LHCN-M2 (cell line): ENCODE data around the gene ZFYVE1. TPM values are rescaled to one million over a fixed set of nuclear protein-coding genes. Genes with fewer than 3 reads are reported as not detected.
"Not testable (repeated sequence)": the region's sequence is repeated elsewhere in the genome, so short reads cannot be mapped to it uniquely, and the experiment has no call there.

Experiments used
- DNase-seq: peaks from one replicate; pipeline ENCODE4 v3.0.0-alpha.2; 2012; ENCODE audit warnings: low read depth
- total RNA-seq: library from RNA; depleted of rRNA; stranded (reverse); fragments of >200 nt; gene quantifications from 2 replicates; pipeline ENCODE4 v1.2.3, GENCODE V29; 2014

Gene ZFYVE1
- total RNA-seq, 1 experiment from 2014 or later = 16.3 TPM

DNA sequence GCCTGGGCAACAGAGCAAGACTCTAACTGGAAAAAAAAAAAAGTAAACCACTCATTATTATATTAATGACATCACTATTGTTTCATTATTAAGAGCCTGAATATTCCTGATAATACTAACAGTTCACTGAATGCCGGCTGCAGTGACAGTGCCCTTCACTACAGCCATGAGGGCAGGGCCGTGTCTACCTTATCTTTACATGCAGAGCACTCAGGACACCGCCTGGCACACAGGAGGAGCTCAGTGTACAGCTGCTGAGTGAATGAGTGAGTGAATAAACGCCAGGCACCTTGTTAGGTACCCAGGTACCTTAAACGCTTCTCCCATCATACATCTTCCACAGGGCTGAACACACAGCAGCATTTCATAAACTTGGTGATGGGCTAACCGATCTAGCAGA, 23.2 kb downstream of the ZFYVE1 start:
- DNase-seq = no peak

DNA sequence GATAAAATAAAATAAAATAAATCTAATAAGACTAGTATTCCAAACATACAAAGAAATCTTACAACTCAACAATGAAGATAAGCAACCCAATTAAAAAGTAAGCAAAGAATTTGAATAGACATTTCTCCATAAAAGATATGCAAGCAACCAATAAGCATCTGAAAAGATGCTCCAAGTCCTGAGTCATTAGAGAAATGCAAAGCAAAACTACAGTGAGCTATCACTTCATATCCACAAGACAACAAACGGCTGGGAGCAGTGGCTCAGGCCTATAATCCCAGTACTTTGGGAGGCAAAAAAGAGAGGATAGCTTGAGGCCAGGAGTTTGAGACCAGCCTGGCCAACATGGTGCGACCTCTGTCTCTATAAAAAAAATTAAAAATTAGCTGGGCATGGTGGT, 26.8 kb downstream of the ZFYVE1 start:
- DNase-seq = no peak

DNA sequence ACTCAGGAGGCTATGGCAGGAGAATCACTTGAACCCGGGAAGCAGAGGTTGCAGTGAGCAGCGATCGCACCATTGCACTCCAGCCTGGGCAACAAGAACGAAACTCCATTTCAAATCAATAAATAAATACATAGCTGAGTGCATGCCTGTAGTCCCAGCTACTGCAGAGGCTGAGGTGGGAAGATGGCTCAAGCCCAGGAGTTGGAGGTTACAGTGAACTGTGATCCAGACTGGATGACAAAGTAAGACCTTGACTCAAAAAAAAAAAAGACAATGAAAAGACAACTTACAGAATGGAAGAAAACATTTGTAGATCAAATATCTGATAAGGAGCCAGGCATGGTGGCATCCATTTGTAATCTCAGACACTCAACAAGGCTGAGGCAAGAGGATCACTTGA, 27.6 kb downstream of the ZFYVE1 start:
- DNase-seq = no peak

DNA sequence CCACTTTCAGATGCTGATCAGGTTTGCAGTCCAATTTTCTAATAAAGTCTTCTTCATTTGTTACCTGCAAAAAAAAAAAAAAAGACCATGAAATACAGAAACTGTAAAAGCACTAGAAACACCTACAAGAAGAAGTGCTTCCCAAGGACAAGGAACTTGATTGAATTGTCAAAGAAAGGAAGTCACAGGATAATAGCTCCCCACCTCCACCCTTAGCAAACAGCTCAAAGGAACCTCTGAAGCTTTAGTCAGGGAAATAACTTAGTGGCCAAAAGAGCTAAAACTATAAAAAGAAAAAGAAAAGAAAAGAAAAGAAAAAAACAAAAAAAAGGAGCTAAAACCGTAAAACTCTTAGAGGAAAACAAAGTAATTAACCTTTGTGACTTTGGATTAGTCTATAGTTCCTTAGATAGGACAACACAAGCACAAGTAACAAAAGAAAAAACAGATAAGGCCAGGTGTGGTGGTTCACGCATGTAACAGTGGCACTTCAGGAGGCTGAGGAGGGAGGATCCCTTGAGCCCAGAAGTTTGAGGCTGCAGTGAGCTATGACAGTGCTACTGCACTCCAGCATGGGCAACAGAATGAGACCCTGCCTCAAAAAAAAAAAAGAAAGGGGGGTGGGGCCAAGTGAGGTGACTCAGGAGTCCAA, 28.5 kb downstream of the ZFYVE1 start:
- no peak for DNase-seq

DNA sequence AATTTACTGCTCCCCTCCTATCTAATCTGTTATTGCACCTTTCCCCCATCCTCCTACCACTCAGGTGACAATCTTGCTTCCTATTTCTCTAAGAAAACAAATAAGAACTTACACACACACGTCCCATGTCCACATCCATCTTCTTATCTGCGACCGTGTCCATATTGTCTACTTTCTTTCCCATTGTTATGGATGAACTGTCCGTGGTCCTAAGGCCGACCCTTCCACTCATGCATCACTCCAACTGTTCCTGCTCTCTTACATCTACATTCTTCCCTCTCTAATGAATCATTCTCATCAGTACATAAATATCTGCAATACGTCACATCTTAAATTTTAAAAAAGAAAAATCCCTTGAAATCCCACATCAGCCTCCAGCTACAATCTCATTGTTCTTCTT, 30.0 kb downstream of the ZFYVE1 start:
- DNase-seq = no peak

DNA sequence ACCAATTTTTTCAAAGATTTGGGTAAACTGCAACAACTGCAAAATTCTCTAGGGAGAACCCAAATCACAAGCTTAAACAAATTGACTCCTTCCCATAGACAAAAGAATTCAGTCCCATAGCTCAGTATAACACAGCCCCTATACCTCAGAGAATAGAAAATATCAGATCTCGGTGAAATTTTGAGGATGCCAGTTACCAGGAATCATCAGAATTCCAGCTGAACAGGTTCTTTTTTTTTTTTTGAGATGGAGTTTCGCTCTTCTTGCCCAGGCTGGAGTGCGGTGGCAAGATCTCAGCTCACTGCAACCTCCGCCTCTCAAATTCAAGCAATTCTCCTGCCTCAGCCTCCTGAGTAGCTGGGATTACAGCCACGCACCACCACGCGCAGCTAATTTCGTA, 36.7 kb downstream of the ZFYVE1 start:
- DNase-seq = no peak

DNA sequence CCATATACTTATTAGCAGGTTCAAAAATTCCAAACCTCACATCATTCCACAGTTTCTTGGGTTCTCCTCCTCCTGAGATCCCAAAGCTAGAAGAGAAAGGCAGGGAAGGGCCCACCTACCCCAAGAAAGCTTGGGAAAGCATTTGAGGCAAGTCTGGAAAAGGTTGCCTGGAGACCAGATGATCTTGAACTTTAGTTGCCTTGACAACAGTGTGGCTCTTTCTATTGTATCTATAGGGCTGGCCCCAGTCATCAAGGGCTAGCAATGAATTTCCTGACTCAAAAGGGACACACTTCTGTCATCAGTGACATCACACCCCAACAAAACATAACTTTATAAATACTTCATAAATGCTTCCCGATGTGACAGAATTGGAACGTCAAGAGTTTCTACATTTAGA, 40.0 kb downstream of the ZFYVE1 start:
- no peak for DNase-seq

DNA sequence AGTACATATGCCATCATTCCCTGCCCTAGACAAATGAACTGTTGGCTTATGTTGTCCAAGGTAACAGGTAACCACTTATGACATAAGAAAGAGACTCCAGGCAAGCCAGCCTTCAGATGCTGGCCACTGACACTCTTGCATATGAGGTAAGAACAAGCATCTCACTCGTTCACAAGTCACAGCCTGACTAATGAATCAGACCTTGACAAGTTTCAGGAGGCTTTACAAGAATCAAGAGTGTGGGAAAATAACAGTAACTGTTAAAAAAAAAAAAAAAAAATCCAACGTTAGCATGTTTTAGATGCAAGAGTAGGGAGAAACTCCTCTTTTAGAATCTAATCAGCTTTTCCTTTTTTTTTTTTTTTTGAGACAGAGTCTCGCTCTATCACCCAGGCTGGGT, 40.7 kb downstream of the ZFYVE1 start:
- no peak for DNase-seq

DNA sequence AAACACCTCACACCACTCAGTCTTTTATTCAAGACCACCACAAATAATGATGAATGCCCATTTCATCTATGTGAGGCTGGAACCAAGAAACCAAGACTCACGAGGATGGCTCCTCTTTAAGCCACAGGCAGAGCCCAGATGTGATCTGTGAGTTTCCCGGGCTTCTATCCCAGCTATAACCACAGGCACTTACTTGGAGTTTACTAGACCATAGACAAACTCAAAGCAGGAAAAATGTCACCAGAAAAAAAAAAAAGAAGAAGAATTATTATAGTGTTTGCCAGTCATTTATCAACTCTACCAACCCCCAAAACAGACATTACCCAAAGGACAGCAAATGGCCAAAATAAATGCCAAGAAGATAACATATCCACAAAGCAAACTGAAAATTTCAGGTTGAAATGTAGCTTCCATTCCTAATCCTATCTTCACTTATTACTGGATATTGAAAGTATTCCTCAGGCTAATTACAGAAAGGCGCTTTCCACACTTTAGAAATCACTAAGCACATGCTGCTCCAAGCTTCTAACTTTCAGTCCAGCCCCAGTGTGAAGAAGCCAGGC, 44.7 kb downstream of the ZFYVE1 start:
- no peak for DNase-seq

DNA sequence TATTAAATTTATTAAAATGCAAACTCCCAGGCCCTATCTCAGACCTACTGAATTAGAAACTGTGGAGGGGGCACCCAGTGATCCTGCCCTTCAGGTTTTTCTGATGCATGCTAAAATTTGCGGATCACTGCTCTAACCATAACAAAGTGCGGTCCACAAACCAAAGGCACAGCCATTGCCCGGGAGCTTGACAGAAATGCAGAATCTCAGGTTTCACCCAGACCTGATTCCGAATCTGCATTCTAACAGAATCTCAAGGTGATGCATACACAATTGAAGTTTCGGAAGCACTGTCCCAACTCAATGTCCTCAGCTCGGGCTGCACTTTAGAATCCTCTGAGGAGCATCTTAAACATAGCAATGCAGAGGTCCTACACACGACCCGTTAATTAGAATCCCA, 46.0 kb downstream of the ZFYVE1 start:
- DNase-seq = no peak

DNA sequence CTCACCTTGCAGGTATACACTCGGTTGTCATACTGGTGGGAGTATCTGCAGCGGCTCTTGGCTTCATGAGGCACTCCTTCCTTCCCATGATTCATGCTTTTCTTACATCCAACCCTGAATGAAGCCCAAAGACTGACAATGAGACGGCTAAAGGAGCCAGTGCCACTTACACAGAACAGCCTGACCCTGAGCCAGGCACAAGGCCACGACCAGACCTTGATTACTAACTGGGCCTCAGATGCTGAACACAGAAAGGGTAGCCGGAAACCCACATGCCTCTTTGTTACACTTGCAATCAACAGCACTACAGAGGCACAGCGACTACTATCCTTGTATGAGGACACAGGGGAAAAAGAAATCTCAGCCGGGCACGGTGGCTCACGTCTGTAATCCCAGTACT, 48.0 kb downstream of the ZFYVE1 start:
- DNase-seq = no peak

DNA sequence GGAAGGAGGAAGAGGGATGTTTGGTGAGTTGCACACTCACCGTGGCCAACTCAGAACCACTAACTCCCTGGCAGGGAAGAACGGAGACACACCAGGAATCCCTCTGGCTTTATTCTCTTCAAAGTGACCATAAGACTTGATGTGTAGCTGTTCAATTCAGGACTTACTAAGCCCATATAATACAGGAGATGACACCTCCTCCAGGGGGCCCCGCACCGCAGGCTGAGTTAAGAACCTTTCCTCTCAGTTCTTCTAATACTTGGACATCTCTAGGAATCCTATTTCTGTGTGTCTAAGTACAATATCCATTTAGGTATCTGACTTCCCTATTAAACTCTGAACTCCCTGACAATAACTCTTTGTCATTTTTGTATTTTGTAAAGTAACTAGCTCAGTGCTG, 51.1 kb downstream of the ZFYVE1 start:
- peak; percentile 9 for DNase-seq

DNA sequence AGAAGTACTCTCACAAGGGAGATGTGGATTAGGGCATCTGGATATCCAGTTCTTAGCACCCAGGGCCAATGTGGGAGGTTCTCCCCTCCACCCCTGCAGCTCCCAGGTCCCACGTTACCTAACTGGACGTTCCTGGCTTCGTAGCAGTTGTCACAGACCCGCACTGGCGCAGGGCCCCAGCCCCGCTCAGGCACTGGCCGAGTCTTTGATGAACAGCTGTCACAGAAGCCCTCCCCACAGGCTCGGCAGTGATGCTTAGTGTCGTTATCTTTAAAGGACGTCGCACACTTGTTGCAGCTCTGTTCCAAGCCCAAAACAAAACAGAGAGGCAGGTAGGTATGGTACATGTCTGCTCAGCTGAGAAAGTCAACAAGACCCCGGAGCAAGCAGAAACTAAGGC, 52.2 kb downstream of the ZFYVE1 start:
- DNase-seq = no peak

DNA sequence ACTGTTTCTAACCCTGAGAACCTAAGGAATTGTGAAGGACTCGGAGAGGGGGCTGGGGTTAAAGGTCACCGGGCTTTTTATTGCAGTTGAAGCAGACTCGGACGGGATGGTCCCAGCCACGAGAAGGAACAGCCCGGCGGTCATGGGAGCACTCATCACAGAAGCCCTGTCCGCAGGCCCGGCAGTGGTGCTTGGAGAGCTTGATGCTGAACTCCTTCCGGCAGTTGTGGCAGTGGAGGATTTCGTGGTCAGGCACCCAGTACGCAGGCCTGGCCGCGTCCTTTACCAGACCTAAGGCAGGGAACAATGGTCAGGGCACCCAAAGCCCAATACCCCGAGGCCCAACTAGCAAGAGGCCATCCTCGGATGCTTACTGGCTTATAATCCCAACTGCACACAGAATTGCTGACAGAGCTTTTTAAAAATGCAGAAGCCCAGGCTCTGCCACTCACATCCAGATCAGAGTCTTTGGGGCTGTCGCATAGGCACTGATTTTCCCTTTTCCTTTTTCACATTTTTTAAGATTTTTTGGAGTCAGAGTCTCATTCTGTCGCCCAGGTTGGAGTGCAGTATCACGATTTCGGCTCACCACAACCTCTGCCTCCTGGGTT, 56.0 kb downstream of the ZFYVE1 start:
- DNase-seq = no peak

DNA sequence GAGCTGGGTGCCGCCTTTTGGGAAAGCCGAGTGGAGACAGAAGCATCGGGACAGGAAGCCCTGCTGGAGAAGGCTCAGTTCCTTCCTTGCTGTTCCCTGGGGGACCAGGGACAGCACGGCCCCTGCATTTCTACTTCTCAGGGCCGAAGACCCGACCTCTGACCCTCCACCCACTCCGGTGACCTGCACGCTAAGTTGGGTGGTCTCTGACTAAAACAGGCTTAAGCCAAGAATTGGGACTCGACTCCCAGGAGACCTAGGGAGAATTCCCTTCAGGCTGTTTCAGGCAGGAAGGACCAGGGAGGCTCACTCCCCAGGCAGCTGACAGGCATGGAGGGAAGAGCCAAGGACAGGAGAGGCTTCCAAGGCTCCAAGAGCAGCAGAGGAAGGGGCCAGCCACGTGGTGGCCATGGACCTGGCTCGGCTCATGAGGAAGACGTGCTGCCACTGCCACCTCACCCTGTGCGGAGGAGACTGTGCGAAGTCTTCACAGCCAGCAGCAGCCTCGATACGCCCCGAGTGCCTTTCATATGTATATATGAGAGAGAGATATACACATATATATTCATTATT, 56.8 kb downstream of the ZFYVE1 start:
- DNase-seq = no peak

DNA sequence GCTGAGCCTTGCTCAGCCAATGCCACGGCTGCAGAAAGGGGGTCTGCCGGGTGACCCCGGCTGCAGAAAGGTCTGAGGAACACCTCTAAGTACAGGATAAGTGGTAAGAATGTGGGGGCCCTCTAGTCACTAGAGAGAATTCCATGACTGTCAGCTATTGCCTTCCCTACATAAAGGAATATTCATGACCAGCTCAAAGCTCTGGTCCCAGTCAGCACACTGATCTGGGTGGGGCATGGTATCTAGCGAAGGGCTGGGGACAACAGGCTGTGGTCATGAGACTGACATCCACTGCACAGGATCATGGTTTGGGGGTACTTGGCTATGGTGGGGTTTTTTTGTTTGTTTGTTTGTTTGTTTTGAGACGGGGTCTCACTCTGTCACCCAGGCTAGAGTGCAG, 58.6 kb downstream of the ZFYVE1 start:
- no peak for DNase-seq

DNA sequence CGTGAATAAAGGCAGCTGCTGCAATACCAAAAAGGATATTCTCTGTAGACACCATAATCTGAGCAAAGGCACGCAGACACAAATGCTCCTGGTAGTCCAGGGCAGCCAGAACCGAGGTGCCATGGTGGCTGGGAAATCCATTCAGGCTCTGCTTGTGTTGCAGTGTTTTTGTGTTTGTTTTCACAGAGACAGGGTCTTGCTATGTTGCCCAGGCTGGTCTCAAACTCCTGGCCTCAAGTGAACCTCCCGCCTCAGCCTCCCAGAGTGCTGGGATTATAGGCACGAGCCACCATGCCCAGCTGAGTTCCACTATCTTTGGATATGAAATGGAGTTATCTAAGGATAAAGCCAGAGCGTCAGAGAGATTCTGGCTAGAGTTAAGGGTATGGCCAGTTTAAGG, 60.9 kb downstream of the ZFYVE1 start:
- DNase-seq = no peak

DNA sequence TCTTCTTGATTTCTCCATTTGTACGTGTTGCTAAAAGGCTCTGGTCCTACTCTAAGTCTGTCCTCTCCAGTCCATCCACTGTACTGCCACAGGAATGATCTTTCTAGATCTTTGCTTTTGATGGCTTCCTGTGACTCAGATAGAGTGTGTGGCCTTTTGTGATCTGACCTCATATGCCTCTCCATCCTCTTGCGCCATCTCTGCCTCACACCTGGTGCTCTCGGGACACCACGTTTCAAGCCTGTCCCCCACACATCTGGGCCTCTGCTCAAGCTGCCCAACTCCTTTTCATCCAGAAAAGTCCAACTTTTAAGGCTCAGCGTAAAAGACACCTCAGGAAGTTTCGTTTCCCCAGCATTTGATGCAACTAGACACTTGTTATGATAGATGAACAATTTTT, 61.7 kb downstream of the ZFYVE1 start:
- peak; percentile 83 for DNase-seq

DNA sequence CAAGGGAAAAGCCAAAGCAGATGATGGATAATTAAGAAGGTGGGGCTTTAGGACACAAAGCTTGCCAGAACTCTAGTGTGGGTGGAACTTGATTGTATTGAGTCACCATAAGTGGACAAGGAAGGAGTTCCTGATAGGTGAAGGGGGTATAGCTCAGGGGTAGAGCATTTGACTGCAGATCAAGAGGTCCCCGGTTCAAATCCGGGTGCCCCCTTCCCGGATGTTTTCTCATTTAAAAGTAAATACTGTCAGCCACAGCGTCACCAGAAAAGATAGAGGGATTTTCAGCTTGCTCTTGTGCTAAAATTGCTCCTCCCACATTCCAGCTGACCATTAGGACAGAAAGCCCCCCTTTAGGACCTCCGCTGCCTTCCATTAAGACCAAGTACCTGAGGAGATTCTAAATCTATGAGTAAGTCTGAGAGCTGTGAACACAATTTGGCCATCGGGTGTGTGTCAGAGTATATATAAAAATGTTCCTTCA, 64.0 kb downstream of the ZFYVE1 start:
- peak; percentile 83 for DNase-seq

DNA sequence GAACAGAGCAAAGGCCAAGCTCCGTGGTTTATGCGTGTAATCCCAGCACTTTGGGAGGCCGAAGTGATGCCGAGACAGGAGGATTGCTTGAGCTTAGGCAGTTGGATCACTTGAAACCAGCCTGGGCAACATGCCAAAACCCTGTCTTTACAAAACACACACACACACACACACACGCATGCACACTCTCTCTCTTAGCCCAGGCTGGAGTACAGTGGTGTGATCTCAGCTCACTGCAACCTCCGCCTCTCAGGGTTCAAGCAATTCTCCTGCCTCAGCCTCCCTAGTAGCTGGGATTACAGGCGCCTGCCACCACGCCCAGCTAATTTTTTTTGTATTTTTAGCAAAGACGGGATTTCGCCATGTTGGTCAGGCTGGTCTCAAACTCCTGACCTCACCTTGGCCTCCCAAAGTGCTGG, 64.6 kb downstream of the ZFYVE1 start:
- DNase-seq = peak; percentile 58

DNA sequence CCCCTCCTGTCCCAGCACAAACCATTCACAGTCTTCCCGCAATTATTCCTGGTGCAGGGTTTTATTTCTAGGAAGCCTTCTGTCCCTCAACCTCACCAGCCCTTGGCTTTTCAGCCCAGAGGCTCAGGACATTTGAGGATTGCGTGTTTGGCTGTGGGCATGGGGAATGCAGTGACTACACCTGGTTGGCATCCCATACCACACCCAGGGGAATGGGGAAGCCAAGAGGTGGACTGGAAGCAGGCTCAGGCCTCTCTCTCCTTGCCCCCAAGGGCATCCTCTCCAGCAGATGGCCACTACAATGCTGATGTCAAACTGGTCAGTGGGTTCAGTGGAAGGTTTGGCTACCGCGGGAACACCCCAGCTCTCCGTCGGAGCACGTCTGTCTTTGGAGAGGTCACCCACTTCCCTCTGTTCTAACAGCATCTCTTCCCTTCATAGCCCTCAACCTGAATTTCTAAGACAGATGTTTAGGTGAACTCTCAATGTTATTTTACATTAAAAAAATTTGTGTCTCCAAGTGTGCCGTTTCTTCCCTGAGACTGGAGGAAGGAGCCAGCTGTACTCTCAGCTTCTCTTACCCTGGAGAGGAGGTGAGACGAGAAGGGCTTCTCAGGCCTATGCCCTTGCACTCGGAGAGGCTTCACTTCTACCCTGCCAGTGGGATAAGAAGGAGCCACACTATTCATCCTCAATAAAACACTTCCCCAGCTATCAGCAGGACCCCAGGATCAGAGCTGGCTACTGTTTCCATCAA, 65.1 kb downstream of the ZFYVE1 start:
- DNase-seq = peak; percentile 72

DNA sequence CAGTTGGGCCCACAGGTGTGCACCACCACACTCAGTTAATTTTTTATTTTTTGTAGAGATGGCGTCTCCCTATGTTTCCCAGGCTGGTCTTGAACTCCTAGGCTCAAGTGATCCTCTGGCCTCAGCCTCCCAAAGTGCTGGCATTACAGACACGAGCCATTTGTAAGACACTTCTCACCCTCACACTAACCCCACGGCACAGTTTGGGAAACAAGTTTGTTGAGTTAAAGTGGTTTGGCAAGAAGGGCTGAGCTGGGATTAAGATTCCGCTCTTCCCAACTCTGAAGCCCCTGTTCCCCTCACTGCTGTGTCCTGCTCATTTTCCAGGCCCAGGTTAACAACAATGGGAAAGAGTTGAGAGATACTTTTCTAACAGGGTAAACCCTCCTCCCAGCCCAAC, 65.9 kb downstream of the ZFYVE1 start:
- DNase-seq = not testable (repeated sequence)
